A673 (cell line): ENCODE results near the gene CACHD1. TPM values are rescaled to one million over a fixed set of nuclear protein-coding genes. Genes with fewer than 3 reads are reported as not detected.

Source experiments
- BruUV-seq: library from RNA; stranded (reverse); fragments of 400-500 nt; replicated peaks from 2 replicates; lab custom pipeline; 2021; lab: Mats Ljungman, UMichigan
- CTCF ChIA-PET: fragments of 300-600 bp; sonication (Branson Sonifier 250); formaldehyde crosslinking; loops from one replicate; lab custom pipeline; 2022; ENCODE audit warnings: antibody characterized with exemption; lab: Charles Lee
- POLR2A ChIA-PET: fragments of 300-600 bp; sonication (Branson Sonifier 250); formaldehyde crosslinking; loops from one replicate; lab custom pipeline; 2022; ENCODE audit warnings: antibody characterized with exemption; ENCODE audit not compliant: low non-redundant PET; lab: Charles Lee
- DNase-seq: peaks from one replicate; pipeline ENCODE4 v3.0.0-alpha.2; 2015; ENCODE audit warnings: low spot score
- H3K27ac ChIP-seq: fragments of 200-600 bp; sonication (generic); 2 replicates; pipeline ENCODE4 v1.5.1; 2016; ENCODE audit warnings: mixed run types, low read depth, mild to moderate bottlenecking, mixed read lengths, antibody characterized with exemption, low read length; ENCODE audit not compliant: poor library complexity, severe bottlenecking
- H3K27me3 ChIP-seq: fragments of 200-600 bp; sonication (generic); replicated peaks from 2 replicates; pipeline ENCODE4 v1.6.1; 2017; ENCODE audit warnings: mixed run types, low read depth, mild to moderate bottlenecking, mixed read lengths, antibody characterized with exemption, low read length; ENCODE audit not compliant: insufficient read depth, poor library complexity
- H3K36me3 ChIP-seq: fragments of 200-600 bp; sonication (generic); 2 replicates; pipeline ENCODE4 v1.6.1; 2016; ENCODE audit warnings: mixed run types, mild to moderate bottlenecking, mixed read lengths, antibody characterized with exemption, low read length; ENCODE audit not compliant: insufficient read depth, poor library complexity, severe bottlenecking
- H3K4me1 ChIP-seq: fragments of 200-600 bp; sonication (generic); 2 replicates; pipeline ENCODE4 v1.6.1; 2017; ENCODE audit warnings: mixed run types, mild to moderate bottlenecking, mixed read lengths, antibody characterized with exemption, low read length; ENCODE audit not compliant: insufficient read depth, poor library complexity, severe bottlenecking
- H3K4me3 ChIP-seq: fragments of 200-600 bp; sonication (generic); 2 replicates; pipeline ENCODE4 v1.5.1; 2016; ENCODE audit warnings: low read depth, mixed run types, mild to moderate bottlenecking, mixed read lengths, low read length; ENCODE audit not compliant: poor library complexity, severe bottlenecking
- H3K9me3 ChIP-seq: fragments of 200-600 bp; sonication (generic); 2 replicates; pipeline ENCODE4 v1.6.1; 2016; ENCODE audit warnings: mixed run types, low read depth, mild to moderate bottlenecking, mixed read lengths, antibody characterized with exemption, low read length; ENCODE audit not compliant: poor library complexity, severe bottlenecking
- EZH2 ChIP-seq: fragments of 200-600 bp; sonication (generic); IDR thresholded peaks from 2 replicates; pipeline ENCODE4 v1.6.1; 2017; ENCODE audit warnings: borderline replicate concordance, low read depth, mild to moderate bottlenecking, mixed read lengths, antibody characterized with exemption, low read length; ENCODE audit not compliant: poor library complexity, severe bottlenecking
- intact Hi-C: fragments of 100-400 bp; cut with micrococcal nuclease; formaldehyde crosslinking; loops from one replicate; pipeline ENCODE4 v1.10.0; 2022; ENCODE audit not compliant: unreplicated experiment
- total RNA-seq: library from RNA; stranded (reverse); gene quantifications from 2 replicates; pipeline ENCODE4 v1.2.3, GENCODE V29; 2021
- TF ChIP-seq, protein P1 (sequence below): fragments of 300-800, 200-600 bp; sonication (generic); conservative IDR thresholded peaks from 2 replicates; pipeline ENCODE4 v1.5.1; 2017; ENCODE audit warnings: low read depth, mild to moderate bottlenecking, antibody characterized with exemption, low read length, moderate library complexity, mixed read lengths

The CACHD1 gene
- total RNA-seq, 1 experiment from 2014 or later: 39.2 TPM

DNA sequence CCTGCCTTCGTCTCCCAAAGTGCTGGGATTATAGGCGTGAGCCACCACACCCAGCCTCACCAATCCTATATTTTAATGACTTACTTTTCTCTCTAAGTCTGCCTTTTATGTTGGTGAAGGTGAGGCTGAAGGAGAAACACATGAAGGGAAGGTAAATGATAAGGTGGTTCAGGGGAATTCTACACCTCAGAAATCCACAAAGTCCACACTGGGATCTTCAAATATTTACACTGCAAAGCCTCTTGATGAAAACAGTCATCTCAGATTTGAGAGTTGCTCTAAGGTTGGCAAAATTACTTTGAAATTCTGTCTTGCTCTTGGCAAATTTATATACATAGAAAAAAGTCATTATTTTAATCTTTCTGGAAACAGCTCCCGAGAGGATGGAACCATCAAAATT, 42.0 kb upstream of the CACHD1 start:
- ChIA-PET CTCF (no interaction called here), POLR2A (no interaction called here)
- intact Hi-C loops: no loop called here
- no peak overlapping the region for H3K4me3 ChIP-seq
- H3K27me3 ChIP-seq: no peaks in the 10 kb centered on the region
- no peak overlapping the region for H3K27ac ChIP-seq
- BruUV-seq: no TSS peak
- no peak for TF ChIP-seq EZH2
- TF ChIP-seq, protein P1, sequence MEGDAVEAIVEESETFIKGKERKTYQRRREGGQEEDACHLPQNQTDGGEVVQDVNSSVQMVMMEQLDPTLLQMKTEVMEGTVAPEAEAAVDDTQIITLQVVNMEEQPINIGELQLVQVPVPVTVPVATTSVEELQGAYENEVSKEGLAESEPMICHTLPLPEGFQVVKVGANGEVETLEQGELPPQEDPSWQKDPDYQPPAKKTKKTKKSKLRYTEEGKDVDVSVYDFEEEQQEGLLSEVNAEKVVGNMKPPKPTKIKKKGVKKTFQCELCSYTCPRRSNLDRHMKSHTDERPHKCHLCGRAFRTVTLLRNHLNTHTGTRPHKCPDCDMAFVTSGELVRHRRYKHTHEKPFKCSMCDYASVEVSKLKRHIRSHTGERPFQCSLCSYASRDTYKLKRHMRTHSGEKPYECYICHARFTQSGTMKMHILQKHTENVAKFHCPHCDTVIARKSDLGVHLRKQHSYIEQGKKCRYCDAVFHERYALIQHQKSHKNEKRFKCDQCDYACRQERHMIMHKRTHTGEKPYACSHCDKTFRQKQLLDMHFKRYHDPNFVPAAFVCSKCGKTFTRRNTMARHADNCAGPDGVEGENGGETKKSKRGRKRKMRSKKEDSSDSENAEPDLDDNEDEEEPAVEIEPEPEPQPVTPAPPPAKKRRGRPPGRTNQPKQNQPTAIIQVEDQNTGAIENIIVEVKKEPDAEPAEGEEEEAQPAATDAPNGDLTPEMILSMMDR: no peak
- DNase-seq: no peak
- no peaks in the 10 kb centered on the region for H3K36me3 ChIP-seq
- no peaks in the 10 kb centered on the region for H3K4me1 ChIP-seq
- H3K9me3 ChIP-seq: no peaks in the 10 kb centered on the region

DNA sequence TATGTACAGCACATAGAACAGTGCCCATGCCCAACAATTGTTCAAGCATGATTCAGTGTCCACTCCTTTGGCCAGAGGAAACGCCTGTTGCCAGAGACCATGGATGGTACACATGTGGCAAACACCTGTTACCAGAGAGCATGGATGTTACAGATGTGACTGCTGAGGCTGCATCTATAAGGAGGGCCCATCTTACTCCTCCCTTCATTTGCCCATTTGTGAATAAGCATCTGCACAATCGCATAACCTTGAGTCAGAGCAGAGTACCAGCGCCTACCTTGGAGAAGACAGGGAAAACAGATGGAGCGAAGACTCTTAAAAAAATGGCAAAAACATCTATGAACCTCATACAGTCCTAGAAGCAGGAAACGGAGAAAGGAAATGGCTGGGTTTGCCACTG, 36.6 kb upstream of the CACHD1 start:
- intact Hi-C loops: no loop called here
- H3K36me3 ChIP-seq: no peaks in the 10 kb centered on the region
- H3K4me3 ChIP-seq: no peak overlapping the region
- DNase-seq: no peak
- ChIA-PET CTCF (no interaction called here), POLR2A (no interaction called here)
- no peaks in the 10 kb centered on the region for H3K27me3 ChIP-seq
- no peaks in the 10 kb centered on the region for H3K4me1 ChIP-seq
- H3K27ac ChIP-seq: no peak overlapping the region
- H3K9me3 ChIP-seq: no peaks in the 10 kb centered on the region
- no peak for TF ChIP-seq EZH2
- TF ChIP-seq, protein P1: no peak
- no TSS peak for BruUV-seq

DNA sequence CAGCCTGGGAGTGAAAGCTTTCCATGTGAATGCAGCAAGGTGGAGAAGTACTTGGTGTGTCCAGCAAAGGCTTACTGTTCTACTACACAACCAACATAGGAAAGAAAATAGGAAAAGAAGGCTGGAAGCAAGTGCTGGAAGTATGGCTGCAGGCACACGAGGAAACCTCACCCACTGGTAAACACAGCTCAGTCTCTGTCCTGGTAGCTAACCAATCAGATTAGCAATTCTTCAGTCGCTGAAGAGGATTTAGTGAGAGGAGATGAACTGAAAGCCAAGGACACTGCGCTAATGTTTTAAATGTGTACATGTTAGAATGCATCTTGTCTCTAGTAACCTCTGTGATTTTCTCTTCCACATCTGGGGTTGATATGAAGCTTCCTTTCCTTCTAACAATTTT, 36.2 kb upstream of the CACHD1 start:
- Histone ChIP-seq H3K4me1 (no peaks in the 10 kb centered on the region), H3K36me3 (no peaks in the 10 kb centered on the region), H3K4me3 (no peak overlapping the region), H3K27ac (no peak overlapping the region), H3K27me3 (no peaks in the 10 kb centered on the region), H3K9me3 (no peaks in the 10 kb centered on the region)
- POLR2A ChIA-PET: no interaction called here
- CTCF ChIA-PET: no interaction called here
- no TSS peak for BruUV-seq
- intact Hi-C loops: no loop called here
- TF ChIP-seq, protein P1: no peak
- DNase-seq: no peak
